Mesothelial cell of epicardium (in vitro differentiated cells): Measurements from ENCODE around the gene TJP2. TPM values are rescaled to one million over a fixed set of nuclear protein-coding genes. Genes with fewer than 3 reads are reported as not detected.
A peak's percentile ranks its signal among the peaks of the same experiment; 100 is the strongest.

Experiments used
- DNase-seq, 2 experiments: peaks; one replicate each; pipeline ENCODE4 v3.0.0; 2021; ENCODE audit warnings: low spot score in 2 of 2; ENCODE audit not compliant: unreplicated experiment in 2 of 2
- H3K27ac Mint-ChIP-seq: 2 replicates; pipeline ENCODE4 v1.8.0; 2021; ENCODE audit warnings: mixed read lengths
- H3K27me3 Mint-ChIP-seq: 2 replicates; pipeline ENCODE4 v1.8.0; 2021; ENCODE audit warnings: low read depth, mixed read lengths
- H3K36me3 Mint-ChIP-seq: 2 replicates; pipeline ENCODE4 v1.8.0; 2021; ENCODE audit warnings: mixed read lengths
- H3K4me1 Mint-ChIP-seq: 2 replicates; pipeline ENCODE4 v1.8.0; 2021; ENCODE audit warnings: mixed read lengths
- H3K4me3 Mint-ChIP-seq: 2 replicates; pipeline ENCODE4 v1.8.0; 2021; ENCODE audit warnings: mild to moderate bottlenecking, moderate library complexity, mixed read lengths
- H3K9me3 Mint-ChIP-seq: 2 replicates; pipeline ENCODE4 v1.8.0; 2021; ENCODE audit warnings: mixed read lengths
- CTCF ChIP-seq: fragments of 200-600 bp; sonication (generic); IDR thresholded peaks from one replicate; pipeline ENCODE4 v1.5.0; 2021; ENCODE audit warnings: antibody characterized with exemption; ENCODE audit not compliant: unreplicated experiment
- total RNA-seq: library from RNA; stranded (reverse); gene quantifications from 3 replicates; pipeline ENCODE4 v1.2.1, GENCODE V29; 2021

Gene TJP2
- 56.5 to 58.0 TPM (median 57.9 TPM) in 3 replicates for total RNA-seq

- peak within 1 kb of the TSS; percentile 77 for H3K4me3 Mint-ChIP-seq
- peaks cover 56% of the 10 kb centered on the region for H3K4me1 Mint-ChIP-seq
- no peaks in the 10 kb centered on the region for H3K36me3 Mint-ChIP-seq
- peak; percentile 42 to 68 for DNase-seq
- H3K27ac Mint-ChIP-seq = peak within 1 kb of the TSS; percentile 93
- H3K9me3 Mint-ChIP-seq = no peaks in the 10 kb centered on the region
- no peak for TF ChIP-seq CTCF
- peaks cover 8% of the 10 kb centered on the region for H3K27me3 Mint-ChIP-seq
Observed at GRCh38 chr9:69173891-69174615, at the start of gene TJP2. TJP2 (plus strand) TSS chr9:69174277; CDS start chr9:69174373, 96 bp downstream.

- peaks cover 2% of the 10 kb centered on the region for H3K36me3 Mint-ChIP-seq
- no peak for TF ChIP-seq CTCF
- H3K9me3 Mint-ChIP-seq = no peaks in the 10 kb centered on the region
- H3K4me1 Mint-ChIP-seq = peaks cover 33% of the 10 kb centered on the region
- H3K4me3 Mint-ChIP-seq = no peak overlapping the region
- DNase-seq = peak in 1 of 2 experiments; percentile 24
- H3K27ac Mint-ChIP-seq = peak overlapping the region; percentile 86
- no peaks in the 10 kb centered on the region for H3K27me3 Mint-ChIP-seq
Observed at GRCh38 chr9:69130456-69131441, 43.3 kb upstream of the TJP2 start.

- Mint-ChIP-seq H3K36me3 (peaks cover 5% of the 10 kb centered on the region), H3K9me3 (no peaks in the 10 kb centered on the region), H3K4me3 (no peak overlapping the region), H3K27ac (peak overlapping the region; percentile 86), H3K4me1 (peaks cover 35% of the 10 kb centered on the region), H3K27me3 (no peaks in the 10 kb centered on the region)
- peak in 1 of 2 experiments; percentile 37 for DNase-seq
- no peak for TF ChIP-seq CTCF
Observed at GRCh38 chr9:69131682-69132081, 42.4 kb upstream of the TJP2 start.

- DNase-seq = no peak
- Mint-ChIP-seq H3K4me1 (peaks cover 35% of the 10 kb centered on the region), H3K36me3 (peaks cover 6% of the 10 kb centered on the region), H3K27ac (peak overlapping the region; percentile 86), H3K27me3 (no peaks in the 10 kb centered on the region), H3K4me3 (no peak overlapping the region), H3K9me3 (no peaks in the 10 kb centered on the region)
- no peak for TF ChIP-seq CTCF
Observed at GRCh38 chr9:69132361-69132760, 41.7 kb upstream of the TJP2 start.

GRCh38 chr9:69134412-69134811 is 39.7 kb upstream of the TJP2 start:
- H3K4me3 Mint-ChIP-seq = no peak overlapping the region
- H3K27me3 Mint-ChIP-seq = no peaks in the 10 kb centered on the region
- peak in 1 of 2 experiments; percentile 16 for DNase-seq
- peaks cover 27% of the 10 kb centered on the region for H3K4me1 Mint-ChIP-seq
- H3K9me3 Mint-ChIP-seq = no peaks in the 10 kb centered on the region
- no peak for TF ChIP-seq CTCF
- peaks cover 14% of the 10 kb centered on the region for H3K36me3 Mint-ChIP-seq
- H3K27ac Mint-ChIP-seq = no peak overlapping the region
